ENCODE measurements around the gene GRHL1. TPM values are rescaled to one million over a fixed set of nuclear protein-coding genes. Genes with fewer than 3 reads are reported as not detected.

GRHL1 gene, protein sequence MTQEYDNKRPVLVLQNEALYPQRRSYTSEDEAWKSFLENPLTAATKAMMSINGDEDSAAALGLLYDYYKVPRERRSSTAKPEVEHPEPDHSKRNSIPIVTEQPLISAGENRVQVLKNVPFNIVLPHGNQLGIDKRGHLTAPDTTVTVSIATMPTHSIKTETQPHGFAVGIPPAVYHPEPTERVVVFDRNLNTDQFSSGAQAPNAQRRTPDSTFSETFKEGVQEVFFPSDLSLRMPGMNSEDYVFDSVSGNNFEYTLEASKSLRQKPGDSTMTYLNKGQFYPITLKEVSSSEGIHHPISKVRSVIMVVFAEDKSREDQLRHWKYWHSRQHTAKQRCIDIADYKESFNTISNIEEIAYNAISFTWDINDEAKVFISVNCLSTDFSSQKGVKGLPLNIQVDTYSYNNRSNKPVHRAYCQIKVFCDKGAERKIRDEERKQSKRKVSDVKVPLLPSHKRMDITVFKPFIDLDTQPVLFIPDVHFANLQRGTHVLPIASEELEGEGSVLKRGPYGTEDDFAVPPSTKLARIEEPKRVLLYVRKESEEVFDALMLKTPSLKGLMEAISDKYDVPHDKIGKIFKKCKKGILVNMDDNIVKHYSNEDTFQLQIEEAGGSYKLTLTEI
- total RNA-seq (under 1 TPM; 0.28 to 0.38 TPM), total RNA-seq (0 to 4.3 (median 1.1) reads per million in 172 experiments)
- polyA plus RNA-seq (2013, experiment 1 of 2), result 0.11 TPM
- polyA plus RNA-seq (2013, experiment 2 of 2), result 0.24 TPM

DNA sequence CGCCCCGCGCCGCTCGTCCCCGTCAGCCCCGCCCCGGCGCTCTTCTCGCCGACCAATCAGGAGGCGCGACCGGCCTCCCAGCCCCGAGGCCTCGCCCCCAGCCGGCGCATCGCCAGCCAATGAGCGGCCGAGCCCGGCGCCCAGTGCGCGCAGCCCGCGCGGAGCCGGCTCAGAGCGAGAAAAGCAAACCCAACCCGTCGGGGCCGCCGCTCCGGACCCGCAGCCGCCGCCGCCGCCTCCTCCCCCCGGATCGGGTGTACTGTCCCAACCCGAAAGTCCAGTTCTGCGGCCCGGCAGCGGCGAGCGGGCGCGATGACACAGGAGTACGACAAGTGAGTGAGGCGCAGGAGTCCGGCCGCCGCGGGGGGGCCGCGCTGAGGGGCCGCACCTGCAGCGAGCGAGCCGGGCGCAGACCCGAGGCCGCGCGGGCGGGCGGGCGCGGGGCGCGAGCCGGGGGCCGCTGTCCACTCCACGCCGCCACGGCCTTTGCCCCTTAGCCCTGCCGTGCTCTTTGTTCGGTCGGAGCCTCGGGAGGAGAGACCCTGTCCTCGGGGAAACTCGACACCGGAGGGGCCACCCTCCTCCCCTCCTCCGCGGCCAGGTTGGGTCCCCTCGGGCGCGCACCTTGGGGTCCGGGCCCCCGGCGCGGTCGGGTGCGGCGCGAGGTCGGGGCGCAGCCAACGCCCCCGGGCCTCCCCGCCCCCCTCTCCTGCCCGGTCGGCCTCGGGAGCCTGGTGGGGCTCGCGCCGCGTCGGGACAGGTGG lies at the start of gene GRHL1:
TSS of gene GRHL1 (plus strand) at position 172 of the 764 bp plus-strand sequence. CDS start at position 313, 141 bp downstream.
- Mint-ChIP-seq H3K27me3 (peaks cover 56% of the 10 kb centered on the region), H3K4me3 (peak within 1 kb of the TSS; percentile 94)

DNA sequence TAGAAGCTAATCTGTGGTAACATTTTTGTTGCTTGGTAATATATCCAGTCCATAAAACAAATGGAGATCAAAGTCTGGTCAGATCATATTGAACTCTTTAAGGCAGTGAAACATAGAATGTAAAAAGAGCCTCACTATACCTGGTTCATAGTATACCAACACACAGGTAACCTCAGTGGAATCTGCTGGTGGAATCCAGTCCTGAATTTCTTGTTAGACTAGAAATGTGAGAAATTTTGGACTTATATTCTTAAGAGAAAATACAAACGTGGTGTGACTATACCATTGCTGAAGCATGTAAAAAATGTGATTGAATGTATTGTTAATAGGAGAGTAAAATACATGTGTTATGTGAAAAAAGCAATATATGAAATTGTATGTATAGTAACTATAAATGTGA lies 46.1 kb upstream of the GRHL1 start:
- Histone ChIP-seq H3K4me3 (ENCODE audit: low read length) (no peak overlapping the region), H3K27ac (ENCODE audit: low read depth in 1 of 2, low read length in 2 of 2) (no peak overlapping the region), H3K9me3 (ENCODE audit: control insufficient read depth in 1 of 2, insufficient read depth in 1 of 2, low read length in 2 of 2) (no peaks in the 10 kb centered on the region), H3K27me3 (ENCODE audit: control insufficient read depth in 1 of 2, insufficient read depth in 2 of 2, low read length in 2 of 2) (no peaks in the 10 kb centered on the region), H3K36me3 (ENCODE audit: insufficient read depth, low read length) (peaks cover 12% of the 10 kb centered on the region), H3K4me1 (ENCODE audit: insufficient read depth, low read length) (no peaks in the 10 kb centered on the region)
- no peak for ATAC-seq (ENCODE audit: poor library complexity)
- no peak for DNase-seq
- POLR2A ChIA-PET, result no interaction called here
- Mint-ChIP-seq H3K4me1 (ENCODE audit: low read depth) (no peaks in the 10 kb centered on the region), H3K36me3 (ENCODE audit: low read depth) (peaks cover 27% of the 10 kb centered on the region), H3K4me3 (no peak overlapping the region), H3K27me3 (no peaks in the 10 kb centered on the region), H3K27ac (no peak overlapping the region), H3K9me3 (no peaks in the 10 kb centered on the region)
- CTCF ChIA-PET, result no interaction called here
- intact Hi-C loops (cut with DNase I, micrococcal nuclease), result no loop called here
- no peak for TF ChIP-seq CTCF (IDR thresholded peaks at IDR 0.05)

More for the DNA sequence above, at the start of gene GRHL1:
- ATAC-seq (ENCODE audit: poor library complexity), result peak; percentile 95
- no peak for TF ChIP-seq CTCF (IDR thresholded peaks at IDR 0.05)
- ChIA-PET CTCF (no interaction called here), POLR2A (no interaction called here)
- no peaks in the 10 kb centered on the region for H3K36me3 ChIP-seq (ENCODE audit: insufficient read depth, low read length)
- H3K4me1 ChIP-seq (ENCODE audit: insufficient read depth, low read length), result peaks cover 10% of the 10 kb centered on the region
- peaks cover 4% of the 10 kb centered on the region for H3K4me1 Mint-ChIP-seq (ENCODE audit: low read depth)
- H3K9me3 ChIP-seq (ENCODE audit: control insufficient read depth in 1 of 2, insufficient read depth in 1 of 2, low read length in 2 of 2), result no peaks in the 10 kb centered on the region
- peak; percentile 78 to 98 (median 88) for DNase-seq
- H3K27me3 ChIP-seq (ENCODE audit: control insufficient read depth in 1 of 2, insufficient read depth in 2 of 2, low read length in 2 of 2), result peaks cover 11 to 18% of the 10 kb centered on the region in 2 experiments
- H3K9me3 Mint-ChIP-seq, result no peaks in the 10 kb centered on the region
- intact Hi-C loops (cut with DNase I, micrococcal nuclease), result loop anchor here in 1 of 2 experiments (2.0 to 10.0 kb wide), 6 partner anchors 91 to 947 kb away; partner anchors contain the start of genes KLF11, MBOAT2, ODC1 and TAF1B
- H3K4me3 ChIP-seq (ENCODE audit: low read length), result peak within 1 kb of the TSS; percentile 52
- H3K36me3 Mint-ChIP-seq (ENCODE audit: low read depth), result no peaks in the 10 kb centered on the region
- H3K27ac Mint-ChIP-seq, result peak within 1 kb of the TSS; percentile 39
- no peak within 1 kb of the TSS for H3K27ac ChIP-seq (ENCODE audit: low read depth in 1 of 2, low read length in 2 of 2)

DNA sequence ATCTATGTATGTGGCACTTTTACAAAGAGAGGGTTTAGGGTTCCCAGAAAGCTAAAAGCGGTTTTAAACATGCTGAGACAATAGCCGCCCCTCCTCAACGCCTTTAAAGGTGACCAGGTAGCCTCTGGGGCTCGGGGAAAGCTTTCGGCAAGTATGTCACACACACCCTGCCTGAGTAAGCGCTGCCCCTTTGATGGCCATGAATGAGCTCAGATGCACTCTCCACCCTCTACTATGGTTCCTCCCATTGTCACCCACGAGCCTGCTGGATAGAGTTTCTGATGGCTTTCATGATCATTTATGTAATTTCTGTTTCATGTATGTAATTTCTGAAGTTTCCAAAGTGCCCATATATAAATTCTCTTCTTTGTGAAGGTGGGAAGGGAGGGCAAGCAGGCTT lies 44.1 kb upstream of the GRHL1 start:
- H3K27ac Mint-ChIP-seq, result no peak overlapping the region
- POLR2A ChIA-PET, result no interaction called here
- no peaks in the 10 kb centered on the region for H3K27me3 ChIP-seq (ENCODE audit: control insufficient read depth in 1 of 2, insufficient read depth in 2 of 2, low read length in 2 of 2)

More for the DNA sequence above, 44.1 kb upstream of the GRHL1 start:
- ATAC-seq (ENCODE audit: poor library complexity) (no peak), DNase-seq (no peak)
- Mint-ChIP-seq H3K4me3 (no peak overlapping the region), H3K4me1 (ENCODE audit: low read depth) (no peaks in the 10 kb centered on the region), H3K27me3 (no peaks in the 10 kb centered on the region), H3K36me3 (ENCODE audit: low read depth) (peaks cover 41% of the 10 kb centered on the region), H3K9me3 (no peaks in the 10 kb centered on the region)
- CTCF ChIA-PET, result no interaction called here
- intact Hi-C loops (cut with DNase I, micrococcal nuclease), result no loop called here
- H3K36me3 ChIP-seq (ENCODE audit: insufficient read depth, low read length), result peaks cover 19% of the 10 kb centered on the region
- no peaks in the 10 kb centered on the region for H3K9me3 ChIP-seq (ENCODE audit: control insufficient read depth in 1 of 2, insufficient read depth in 1 of 2, low read length in 2 of 2)
- H3K4me3 ChIP-seq (ENCODE audit: low read length), result no peak overlapping the region
- TF ChIP-seq CTCF (IDR thresholded peaks at IDR 0.05), result no peak
- no peaks in the 10 kb centered on the region for H3K4me1 ChIP-seq (ENCODE audit: insufficient read depth, low read length)
- no peak overlapping the region for H3K27ac ChIP-seq (ENCODE audit: low read depth in 1 of 2, low read length in 2 of 2)
